Non-pigmented ciliary epithelial cell (primary cell): ENCODE data around the gene CAPZA3.
"Not testable (repeated sequence)": the region's sequence is repeated elsewhere in the genome, so short reads cannot be mapped to it uniquely, and the experiment has no call there.

Experiments
- DNase-seq: peaks from one replicate; pipeline ENCODE4 v3.0.0-alpha.2; 2010; ENCODE audit warnings: low read depth

The CAPZA3 gene

DNA sequence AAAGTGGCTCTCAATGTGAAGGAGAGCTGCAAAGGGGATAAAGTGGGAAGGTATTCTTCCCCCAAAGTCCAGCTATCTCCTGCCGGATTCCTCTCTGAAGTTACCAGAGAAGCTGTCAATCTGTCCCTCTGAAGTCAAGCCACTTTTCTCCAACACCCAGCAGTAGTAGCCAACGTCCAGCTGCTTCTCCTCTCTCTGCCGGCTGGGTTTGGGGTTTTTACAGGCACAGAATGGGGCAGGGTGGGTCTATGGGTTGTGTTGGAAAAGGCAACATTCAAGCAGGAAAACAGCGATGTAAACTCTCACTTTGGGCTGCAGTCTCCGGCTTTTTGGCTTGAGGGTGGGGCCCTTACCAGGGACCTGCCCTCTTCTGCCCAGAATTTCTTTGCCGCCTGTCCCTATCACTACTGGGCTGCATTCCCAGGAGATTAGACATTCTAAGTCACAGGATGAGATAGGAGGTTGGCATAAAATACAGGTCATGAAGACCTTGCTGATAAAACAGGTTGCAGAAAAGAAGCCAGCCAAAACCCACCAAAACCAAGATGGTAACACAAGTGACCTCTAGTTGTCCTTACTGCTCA is 16.3 kb downstream of the CAPZA3 start:
- no peak for DNase-seq

DNA sequence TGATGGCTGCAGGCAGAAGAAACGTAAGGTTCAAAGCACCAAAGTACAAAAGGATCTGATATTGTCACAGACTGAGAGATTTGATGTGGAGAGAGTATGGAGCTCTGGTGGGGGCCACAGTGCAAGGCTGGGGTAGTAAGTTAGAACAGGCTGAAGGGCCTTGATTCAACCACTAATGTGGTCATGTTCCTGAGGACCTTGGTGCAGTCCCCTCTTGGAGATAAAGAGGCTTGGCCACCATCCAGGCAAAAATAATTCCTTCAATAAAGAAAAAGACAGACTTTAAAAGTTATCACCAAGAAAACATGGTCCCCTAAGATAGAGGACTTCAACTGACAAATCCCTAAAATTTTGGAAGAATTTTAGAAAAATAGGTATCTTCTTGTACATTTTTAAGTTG is 17.4 kb downstream of the CAPZA3 start:
- DNase-seq: no peak

DNA sequence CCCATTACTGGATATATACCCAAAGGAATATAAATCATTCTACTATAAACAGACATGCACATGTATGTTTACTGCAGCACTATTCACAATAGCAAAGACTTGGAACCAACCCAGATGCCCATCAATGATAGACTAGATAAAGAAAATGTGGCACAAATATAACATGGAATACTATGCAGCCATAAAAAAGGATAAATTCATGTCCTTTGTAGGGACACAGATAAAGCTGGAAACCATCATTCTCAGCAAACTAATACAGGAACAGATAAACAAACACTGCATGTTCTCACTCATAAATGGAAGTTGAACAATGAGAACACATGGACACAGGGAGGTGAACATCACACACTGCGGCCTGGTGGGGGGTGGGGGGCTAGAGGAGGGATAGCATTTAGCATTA is 28.6 kb downstream of the CAPZA3 start:
- not testable (repeated sequence) for DNase-seq

DNA sequence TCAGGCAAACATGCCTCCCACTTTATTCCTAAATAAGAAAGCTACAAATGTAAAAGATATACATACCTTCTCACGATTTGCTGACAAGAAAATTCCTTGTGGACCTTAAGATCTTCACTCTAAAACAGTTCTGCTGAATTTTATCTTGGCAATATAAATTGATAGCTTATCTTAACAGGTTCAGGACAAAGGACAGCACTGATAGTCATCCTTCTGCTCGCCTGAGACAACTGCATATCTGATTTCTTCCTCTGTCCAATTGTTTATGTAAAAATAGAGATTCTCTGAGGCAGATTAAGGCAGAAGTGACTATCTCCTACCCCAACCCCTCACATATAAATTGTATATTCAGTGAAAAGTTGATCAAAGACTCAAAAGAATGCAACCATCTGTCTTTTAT is 44.9 kb downstream of the CAPZA3 start:
- no peak for DNase-seq

DNA sequence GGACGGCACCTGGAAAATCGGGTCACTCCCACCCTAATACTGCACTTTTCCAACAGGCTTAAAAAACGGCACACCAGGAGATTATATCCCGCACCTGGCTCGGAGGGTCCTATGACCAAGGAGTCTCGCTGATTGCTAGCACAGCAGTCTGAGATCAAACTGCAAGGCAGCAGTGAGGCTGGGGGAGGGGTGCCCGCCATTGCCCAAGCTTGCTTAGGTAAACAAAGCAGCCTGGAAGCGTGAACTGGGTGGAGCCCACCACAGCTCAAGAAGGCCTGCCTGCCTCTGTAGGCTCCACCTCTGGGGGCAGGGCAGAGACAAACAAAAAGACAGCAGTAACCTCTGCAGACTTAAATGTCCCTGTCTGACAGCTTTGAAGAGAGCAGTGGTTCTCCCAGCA is 47.5 kb downstream of the CAPZA3 start:
- DNase-seq: not testable (repeated sequence)
